Fibroblast of lung (primary cell): ENCODE data around the gene OLR1.

Experiments
- CTCF ChIP-seq, 2 donors: IDR thresholded peaks in 1 of 2; conservative IDR thresholded peaks in 1 of 2; 1 replicate in 1 of 2; 2 replicates in 1 of 2; pipeline ENCODE4 v1.5.1; 2011 to 2012; ENCODE audit warnings: low read length in 2 of 2, control low read depth in 1 of 2, inconsistent platforms in 1 of 2, low read depth in 1 of 2, mild to moderate bottlenecking in 1 of 2
- EZH2 ChIP-seq: IDR thresholded peaks from 2 replicates; pipeline ENCODE4 v1.5.1; 2012; ENCODE audit warnings: low read length, control low read depth, mild to moderate bottlenecking; ENCODE audit errors: missing control alignments

- TF ChIP-seq CTCF (conservative IDR thresholded peaks at IDR 0.05 in 1 of 2, IDR thresholded peaks at IDR 0.05 in 1 of 2; ENCODE audit: low read depth in 1 of 2, low read length in 2 of 2) (no peak), EZH2 (no peak)
These were observed 3.2 kb upstream of the OLR1 start for GRCh38 chr12:10174986-10175614.
